ENCODE results near the gene RFPL2.

- TF ChIP-seq ZNF34 (CRISPR knock-in tag; IDR thresholded peaks at IDR 0.05; ENCODE audit: borderline replicate concordance): no peak
- no peak for TF ChIP-seq UBTF (CRISPR knock-in tag; IDR thresholded peaks at IDR 0.05)
- TF ChIP-seq NR2C2 (CRISPR knock-in tag; IDR thresholded peaks at IDR 0.05; ENCODE audit: borderline replicate concordance): no peak
- no peak for TF ChIP-seq ZFP36L2 (CRISPR knock-in tag; IDR thresholded peaks at IDR 0.05)
- TF ChIP-seq CTCF (CRISPR knock-in tag; IDR thresholded peaks at IDR 0.05): no peak
- no peak for TF ChIP-seq MBNL3 (CRISPR knock-in tag; conservative IDR thresholded peaks at IDR 0.05)
- no peak for TF ChIP-seq ZNF747 (CRISPR knock-in tag; IDR thresholded peaks at IDR 0.05; ENCODE audit: borderline replicate concordance)
These were observed 29.8 kb downstream of the RFPL2 start for GRCh38 chr22:32175115-32175514.

All from HepG2 (cell line).